Fibroblast of villous mesenchyme (primary cell): ENCODE results near the gene SCART1. TPM values are rescaled to one million over a fixed set of nuclear protein-coding genes. Genes with fewer than 3 reads are reported as not detected.

ENCODE experiments used
- DNase-seq: peaks from one replicate; pipeline ENCODE4 v3.0.0-alpha.2; 2010; ENCODE audit warnings: low read depth
- H3K4me3 ChIP-seq: 2 replicates; pipeline ENCODE4 v1.5.1; 2011; ENCODE audit warnings: low read depth, mild to moderate bottlenecking, low read length
- CTCF ChIP-seq: IDR thresholded peaks from 2 replicates; pipeline ENCODE4 v1.5.1; 2012; ENCODE audit warnings: low read depth, mild to moderate bottlenecking, low read length; ENCODE audit not compliant: insufficient read depth
- total RNA-seq: library from RNA; depleted of rRNA; stranded (reverse); fragments of >200 nt; gene quantifications from 2 replicates; pipeline ENCODE4 v1.2.3, GENCODE V29; 2012

Gene SCART1
- total RNA-seq, 1 donor: 2.6 TPM

GRCh38 chr10:133471300-133472109 lies 17.8 kb downstream of the SCART1 start:
- TF ChIP-seq CTCF: no peak
- DNase-seq: no peak
- H3K4me3 ChIP-seq: no peak overlapping the region

- no peak for DNase-seq
- no peak for TF ChIP-seq CTCF
These were observed 19.5 kb downstream of the SCART1 start for GRCh38 chr10:133473270-133473669.

GRCh38 chr10:133474027-133474426 lies 20.3 kb downstream of the SCART1 start:
- no peak for TF ChIP-seq CTCF
- no peak for DNase-seq
- H3K4me3 ChIP-seq: no peak overlapping the region

More at GRCh38 chr10:133473270-133473669, 19.5 kb downstream of the SCART1 start:
- no peak overlapping the region for H3K4me3 ChIP-seq

- no peak overlapping the region for H3K4me3 ChIP-seq
- TF ChIP-seq CTCF: no peak
- DNase-seq: no peak
These were observed 21.1 kb downstream of the SCART1 start for GRCh38 chr10:133474665-133475424.

- H3K4me3 ChIP-seq: no peak overlapping the region
- no peak for DNase-seq
- TF ChIP-seq CTCF: no peak
These were observed 21.6 kb downstream of the SCART1 start for GRCh38 chr10:133475425-133475734.

- H3K4me3 ChIP-seq: no peak overlapping the region
- TF ChIP-seq CTCF: no peak
- no peak for DNase-seq
These were observed 22.3 kb downstream of the SCART1 start for GRCh38 chr10:133475821-133476640.
